HepG2 (cell line): ENCODE measurements around the gene AUTS2.

Source experiments
- BRD4 ChIP-seq: sonication (generic); formaldehyde crosslinking; IDR thresholded peaks from 2 replicates; pipeline ENCODE4 v1.4.0; 2020; ENCODE audit warnings: missing genetic modification reagents
- CREB1 ChIP-seq, 2 experiments: fragments of 450-650 bp in 1 of 2; IDR thresholded peaks; 2 replicates each; pipeline ENCODE4 v1.6.1; 2016 to 2017; ENCODE audit warnings: control low read depth in 1 of 2, mild to moderate bottlenecking in 1 of 2, missing compliant biosample characterization in 1 of 2, missing genetic modification characterization in 1 of 2
- CTCF ChIP-seq: sonication (generic); formaldehyde crosslinking; IDR thresholded peaks from 2 replicates; pipeline ENCODE4 v1.5.0; 2020; ENCODE audit warnings: mild to moderate bottlenecking, missing genetic modification reagents, moderate library complexity
- EP300 ChIP-seq, 3 experiments: sonication (generic) in 1 of 3; formaldehyde crosslinking in 1 of 3; IDR thresholded peaks; 2 replicates each; pipeline versions ENCODE4 v1.5.1 to v1.6.1; 2011 to 2020; ENCODE audit warnings: low read depth in 2 of 3, low read length in 2 of 3, borderline replicate concordance in 1 of 3, improper control_type of control experiment in 1 of 3, mild to moderate bottlenecking in 1 of 3, missing genetic modification reagents in 1 of 3, moderate library complexity in 1 of 3
- JUN ChIP-seq: sonication (generic); formaldehyde crosslinking; IDR thresholded peaks from 2 replicates; pipeline ENCODE4 v1.4.0; 2020; ENCODE audit warnings: mild to moderate bottlenecking, missing genetic modification reagents
- POLR2A ChIP-seq, 2 experiments: IDR thresholded peaks; 2 replicates each; pipeline ENCODE4 v1.6.1; 2011; ENCODE audit warnings: low read depth in 2 of 2, low read length in 2 of 2, mild to moderate bottlenecking in 1 of 2, moderate library complexity in 1 of 2; ENCODE audit not compliant: insufficient read depth in 1 of 2
- SRF ChIP-seq: IDR thresholded peaks from 2 replicates; pipeline ENCODE4 v1.6.1; 2011; ENCODE audit warnings: mild to moderate bottlenecking, low read depth, low read length, moderate library complexity
- ZHX1 ChIP-seq: sonication (generic); formaldehyde crosslinking; IDR thresholded peaks from 2 replicates; pipeline ENCODE4 v1.8.1; 2022; ENCODE audit warnings: low read depth, mild to moderate bottlenecking, missing genetic modification reagents
- ZNF703 ChIP-seq: sonication (generic); formaldehyde crosslinking; IDR thresholded peaks from 2 replicates; pipeline ENCODE4 v1.5.1; 2020; ENCODE audit warnings: missing genetic modification reagents, mild to moderate bottlenecking, moderate library complexity, borderline replicate concordance

DNA sequence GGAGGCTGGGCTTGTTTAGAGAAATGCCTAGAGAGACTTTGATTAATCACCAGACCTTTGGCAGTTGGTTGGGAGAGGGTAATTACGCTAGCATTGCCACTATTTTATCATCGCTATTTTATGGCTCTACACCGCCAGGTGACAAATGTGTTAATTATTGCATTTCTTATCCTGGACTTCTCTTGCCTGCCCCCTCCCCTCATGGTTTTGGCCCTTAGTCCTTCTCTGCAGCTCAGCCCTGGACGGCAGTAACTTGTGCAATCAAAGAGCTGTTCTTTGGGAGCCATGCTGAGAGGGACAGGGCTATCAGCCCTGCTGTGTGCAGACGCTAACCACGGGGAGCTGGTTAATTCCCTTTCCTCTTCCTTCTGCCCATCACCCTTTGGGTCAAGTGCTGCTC lies 585.0 kb downstream of the AUTS2 start:
- TF ChIP-seq CTCF (CRISPR knock-in tag), result no peak
- no peak for TF ChIP-seq SRF
- no peak for TF ChIP-seq JUN (CRISPR knock-in tag)
- no peak for TF ChIP-seq ZNF703 (CRISPR knock-in tag)
- TF ChIP-seq CREB1 (IDR thresholded peaks at IDR 0.05), result no peak
- no peak for TF ChIP-seq CREB1 (CRISPR knock-in tag; IDR thresholded peaks at IDR 0.05)
- TF ChIP-seq POLR2A (IDR thresholded peaks at IDR 0.05; ENCODE audit: insufficient read depth in 1 of 2, low read depth in 2 of 2, low read length in 2 of 2), result no peak
- TF ChIP-seq BRD4 (CRISPR knock-in tag), result no peak
- TF ChIP-seq EP300 (IDR thresholded peaks at IDR 0.05; ENCODE audit: low read depth in 2 of 2, low read length in 2 of 2), result no peak
- no peak for TF ChIP-seq EP300 (CRISPR knock-in tag; IDR thresholded peaks at IDR 0.05; ENCODE audit: borderline replicate concordance)
- TF ChIP-seq ZHX1, result no peak
